ENCODE data around the gene C2orf78. TPM values are rescaled to one million over a fixed set of nuclear protein-coding genes. Genes with fewer than 3 reads are reported as not detected.

Gene C2orf78
- total and polyA plus RNA-seq, 9 of the 15 experiments (the other 6 are each of a cell fraction or from before 2014, with no cell fraction given), result 0.04 to 0.28 (median 0.20) TPM

GRCh38 chr2:73736855-73737779, 46.9 kb upstream of the C2orf78 start, which contains the start of gene TPRKB (continued):
- TF ChIP-seq, protein P1, sequence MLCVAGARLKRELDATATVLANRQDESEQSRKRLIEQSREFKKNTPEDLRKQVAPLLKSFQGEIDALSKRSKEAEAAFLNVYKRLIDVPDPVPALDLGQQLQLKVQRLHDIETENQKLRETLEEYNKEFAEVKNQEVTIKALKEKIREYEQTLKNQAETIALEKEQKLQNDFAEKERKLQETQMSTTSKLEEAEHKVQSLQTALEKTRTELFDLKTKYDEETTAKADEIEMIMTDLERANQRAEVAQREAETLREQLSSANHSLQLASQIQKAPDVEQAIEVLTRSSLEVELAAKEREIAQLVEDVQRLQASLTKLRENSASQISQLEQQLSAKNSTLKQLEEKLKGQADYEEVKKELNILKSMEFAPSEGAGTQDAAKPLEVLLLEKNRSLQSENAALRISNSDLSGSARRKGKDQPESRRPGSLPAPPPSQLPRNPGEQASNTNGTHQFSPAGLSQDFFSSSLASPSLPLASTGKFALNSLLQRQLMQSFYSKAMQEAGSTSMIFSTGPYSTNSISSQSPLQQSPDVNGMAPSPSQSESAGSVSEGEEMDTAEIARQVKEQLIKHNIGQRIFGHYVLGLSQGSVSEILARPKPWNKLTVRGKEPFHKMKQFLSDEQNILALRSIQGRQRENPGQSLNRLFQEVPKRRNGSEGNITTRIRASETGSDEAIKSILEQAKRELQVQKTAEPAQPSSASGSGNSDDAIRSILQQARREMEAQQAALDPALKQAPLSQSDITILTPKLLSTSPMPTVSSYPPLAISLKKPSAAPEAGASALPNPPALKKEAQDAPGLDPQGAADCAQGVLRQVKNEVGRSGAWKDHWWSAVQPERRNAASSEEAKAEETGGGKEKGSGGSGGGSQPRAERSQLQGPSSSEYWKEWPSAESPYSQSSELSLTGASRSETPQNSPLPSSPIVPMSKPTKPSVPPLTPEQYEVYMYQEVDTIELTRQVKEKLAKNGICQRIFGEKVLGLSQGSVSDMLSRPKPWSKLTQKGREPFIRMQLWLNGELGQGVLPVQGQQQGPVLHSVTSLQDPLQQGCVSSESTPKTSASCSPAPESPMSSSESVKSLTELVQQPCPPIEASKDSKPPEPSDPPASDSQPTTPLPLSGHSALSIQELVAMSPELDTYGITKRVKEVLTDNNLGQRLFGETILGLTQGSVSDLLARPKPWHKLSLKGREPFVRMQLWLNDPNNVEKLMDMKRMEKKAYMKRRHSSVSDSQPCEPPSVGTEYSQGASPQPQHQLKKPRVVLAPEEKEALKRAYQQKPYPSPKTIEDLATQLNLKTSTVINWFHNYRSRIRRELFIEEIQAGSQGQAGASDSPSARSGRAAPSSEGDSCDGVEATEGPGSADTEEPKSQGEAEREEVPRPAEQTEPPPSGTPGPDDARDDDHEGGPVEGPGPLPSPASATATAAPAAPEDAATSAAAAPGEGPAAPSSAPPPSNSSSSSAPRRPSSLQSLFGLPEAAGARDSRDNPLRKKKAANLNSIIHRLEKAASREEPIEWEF (CRISPR knock-in tag; IDR thresholded peaks at IDR 0.05), result peak; percentile 74; the same call in 1 of the 2 replicates
- TF ChIP-seq FOXA1 (IDR thresholded peaks at IDR 0.05; ENCODE audit: borderline replicate concordance) (no peak), SIN3B (IDR thresholded peaks at IDR 0.05; ENCODE audit: low read depth) (peak; percentile 84), PML (IDR thresholded peaks at IDR 0.05; ENCODE audit: low read length) (peak; percentile 70; the same call in 1 of the 2 replicates), MTA2 (IDR thresholded peaks at IDR 0.05; ENCODE audit: low read depth) (peak; percentile 72), ZNF316 (IDR thresholded peaks at IDR 0.05) (no peak), ESRRB (CRISPR knock-in tag; IDR thresholded peaks at IDR 0.05; ENCODE audit: borderline replicate concordance) (no peak), ASH1L (IDR thresholded peaks at IDR 0.05; ENCODE audit: borderline replicate concordance, low read depth, partially characterized antibody) (peak; percentile 60), NR2C1 (IDR thresholded peaks at IDR 0.05) (peak; percentile 98), NR2C1 (tag; IDR thresholded peaks at IDR 0.05) (peak; percentile 99), CREB1 (IDR thresholded peaks at IDR 0.05) (no peak; the same call in 1 of the 2 replicates), CREB1 (CRISPR knock-in tag; IDR thresholded peaks at IDR 0.05) (peak; percentile 26; the same call in 1 of the 2 replicates), RNF2 (IDR thresholded peaks at IDR 0.05) (no peak), HNRNPUL1 (IDR thresholded peaks at IDR 0.05; ENCODE audit: low read length) (no peak)
- TF ChIP-seq, protein P2, sequence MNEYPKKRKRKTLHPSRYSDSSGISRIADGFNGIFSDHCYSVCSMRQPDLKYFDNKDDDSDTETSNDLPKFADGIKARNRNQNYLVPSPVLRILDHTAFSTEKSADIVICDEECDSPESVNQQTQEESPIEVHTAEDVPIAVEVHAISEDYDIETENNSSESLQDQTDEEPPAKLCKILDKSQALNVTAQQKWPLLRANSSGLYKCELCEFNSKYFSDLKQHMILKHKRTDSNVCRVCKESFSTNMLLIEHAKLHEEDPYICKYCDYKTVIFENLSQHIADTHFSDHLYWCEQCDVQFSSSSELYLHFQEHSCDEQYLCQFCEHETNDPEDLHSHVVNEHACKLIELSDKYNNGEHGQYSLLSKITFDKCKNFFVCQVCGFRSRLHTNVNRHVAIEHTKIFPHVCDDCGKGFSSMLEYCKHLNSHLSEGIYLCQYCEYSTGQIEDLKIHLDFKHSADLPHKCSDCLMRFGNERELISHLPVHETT (CRISPR knock-in tag; conservative IDR thresholded peaks at IDR 0.05 in 1 of 2, IDR thresholded peaks at IDR 0.05 in 1 of 2), result peak in 1 of 2 experiments; percentile 86; a peak in 2 of 4 replicates
- TF ChIP-seq, protein P3, sequence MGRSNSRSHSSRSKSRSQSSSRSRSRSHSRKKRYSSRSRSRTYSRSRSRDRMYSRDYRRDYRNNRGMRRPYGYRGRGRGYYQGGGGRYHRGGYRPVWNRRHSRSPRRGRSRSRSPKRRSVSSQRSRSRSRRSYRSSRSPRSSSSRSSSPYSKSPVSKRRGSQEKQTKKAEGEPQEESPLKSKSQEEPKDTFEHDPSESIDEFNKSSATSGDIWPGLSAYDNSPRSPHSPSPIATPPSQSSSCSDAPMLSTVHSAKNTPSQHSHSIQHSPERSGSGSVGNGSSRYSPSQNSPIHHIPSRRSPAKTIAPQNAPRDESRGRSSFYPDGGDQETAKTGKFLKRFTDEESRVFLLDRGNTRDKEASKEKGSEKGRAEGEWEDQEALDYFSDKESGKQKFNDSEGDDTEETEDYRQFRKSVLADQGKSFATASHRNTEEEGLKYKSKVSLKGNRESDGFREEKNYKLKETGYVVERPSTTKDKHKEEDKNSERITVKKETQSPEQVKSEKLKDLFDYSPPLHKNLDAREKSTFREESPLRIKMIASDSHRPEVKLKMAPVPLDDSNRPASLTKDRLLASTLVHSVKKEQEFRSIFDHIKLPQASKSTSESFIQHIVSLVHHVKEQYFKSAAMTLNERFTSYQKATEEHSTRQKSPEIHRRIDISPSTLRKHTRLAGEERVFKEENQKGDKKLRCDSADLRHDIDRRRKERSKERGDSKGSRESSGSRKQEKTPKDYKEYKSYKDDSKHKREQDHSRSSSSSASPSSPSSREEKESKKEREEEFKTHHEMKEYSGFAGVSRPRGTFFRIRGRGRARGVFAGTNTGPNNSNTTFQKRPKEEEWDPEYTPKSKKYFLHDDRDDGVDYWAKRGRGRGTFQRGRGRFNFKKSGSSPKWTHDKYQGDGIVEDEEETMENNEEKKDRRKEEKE (IDR thresholded peaks at IDR 0.05; ENCODE audit: borderline replicate concordance in 1 of 2, control insufficient read depth in 1 of 2, low read depth in 2 of 2, low read length in 1 of 2), result peak in 1 of 2 experiments; percentile 90; a peak in 2 of 4 replicates
